Upper lobe of left lung (tissue), 4 donors: ENCODE results near the gene DNALI1.

Source experiments
- CTCF ChIP-seq, 6 experiments: fragments of 450-650 bp in 4 of 6; fragments of 200-600 bp in 2 of 6; sonication (generic) in 2 of 6; IDR thresholded peaks; one replicate each; pipeline ENCODE4 v1.5.1; 2016 to 2019; ENCODE audit warnings: antibody characterized with exemption in 6 of 6
- EP300 ChIP-seq, 4 donors: sonication (generic); formaldehyde crosslinking; IDR thresholded peaks; one replicate each; pipeline ENCODE4 v1.5.1; 2017; ENCODE audit warnings: antibody characterized with exemption in 4 of 4, control low read depth in 2 of 4
- POLR2AphosphoS5 ChIP-seq, 2 donors: sonication (generic); formaldehyde crosslinking; IDR thresholded peaks; one replicate each; pipeline ENCODE4 v1.5.1; 2017; ENCODE audit warnings: antibody characterized with exemption in 2 of 2

DNA sequence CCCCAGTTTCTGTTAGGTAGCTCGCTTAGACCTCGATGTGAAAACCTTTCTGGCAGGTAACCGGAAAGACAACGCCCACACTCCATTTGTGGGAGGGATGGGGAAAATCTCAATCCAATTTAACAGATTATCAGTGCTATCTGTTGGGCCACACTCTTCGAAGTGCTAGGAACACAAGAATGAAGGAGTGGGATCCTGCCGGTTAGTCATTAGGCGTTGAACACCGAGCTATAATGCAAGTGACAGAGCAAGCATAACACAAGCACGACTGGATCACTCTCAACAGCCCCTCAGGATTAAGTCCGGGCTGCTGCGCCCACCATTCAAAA is 3.2 kb upstream of the DNALI1 start:
- TF ChIP-seq POLR2AphosphoS5 (IDR thresholded peaks at IDR 0.05) (no peak), CTCF (IDR thresholded peaks at IDR 0.05) (no peak), EP300 (IDR thresholded peaks at IDR 0.05) (no peak)
